NT2/D1 (cell line): Measurements from ENCODE around the gene MVP.

Experiments used
- SUZ12 ChIP-seq: IDR thresholded peaks from 2 replicates; pipeline ENCODE4 v1.6.1; 2011; ENCODE audit not compliant: insufficient read length, insufficient read depth; ENCODE audit errors: extremely low read depth
- YY1 ChIP-seq: IDR thresholded peaks from 2 replicates; pipeline ENCODE4 v1.6.1; 2011; ENCODE audit not compliant: insufficient read length, insufficient read depth
- ZNF274 ChIP-seq: IDR thresholded peaks from 2 replicates; pipeline ENCODE4 v1.6.1; 2011; ENCODE audit warnings: mild to moderate bottlenecking, low read depth, low read length

DNA sequence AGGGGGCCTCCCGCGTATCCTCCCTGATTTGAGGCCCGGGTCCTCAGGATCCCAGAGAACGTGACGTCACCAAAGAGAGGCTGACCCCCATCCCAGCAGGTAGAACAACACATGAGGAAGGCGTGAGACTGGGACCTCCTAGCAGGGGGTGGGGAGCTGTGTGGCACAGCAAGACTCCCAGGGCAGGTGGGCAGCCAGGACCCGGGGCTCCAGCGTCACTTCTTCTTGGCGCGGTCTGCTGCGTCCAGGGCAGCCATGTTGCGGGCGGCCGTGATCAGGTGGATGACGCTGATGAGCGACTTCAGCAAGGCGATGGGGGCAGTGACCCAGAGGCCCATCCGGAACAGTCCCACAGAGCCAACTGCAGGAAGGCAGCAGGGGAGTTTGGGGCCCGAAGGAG lies 38.7 kb downstream of the MVP start:
- TF ChIP-seq ZNF274, result no peak
- TF ChIP-seq SUZ12, result no peak
- no peak for TF ChIP-seq YY1
